SK-N-SH treated with all-trans-retinoic acid at 6 μM for 48 hours (cell line): ENCODE measurements around the gene LAD1.

Source experiments
- ARNTL ChIP-seq: fragments of 450-650 bp; formaldehyde crosslinking; IDR thresholded peaks from 2 replicates; pipeline ENCODE4 v1.5.0; 2020; ENCODE audit warnings: low read depth, mild to moderate bottlenecking, moderate library complexity, borderline replicate concordance
- CREB5 ChIP-seq: fragments of 250-450 bp; sonication (Bioruptor Pico); IDR thresholded peaks from 2 replicates; pipeline ENCODE4 v1.5.1; 2020; ENCODE audit warnings: low read depth, mild to moderate bottlenecking, moderate library complexity
- CSDC2 ChIP-seq: fragments of 250-450 bp; sonication (Bioruptor Pico); IDR thresholded peaks from 2 replicates; pipeline ENCODE4 v1.5.0; 2020; ENCODE audit warnings: mild to moderate bottlenecking, moderate library complexity
- ZFP3 ChIP-seq: fragments of 250-450 bp; sonication (Bioruptor Pico); IDR thresholded peaks from 2 replicates; pipeline ENCODE4 v1.5.0; 2020; ENCODE audit warnings: mild to moderate bottlenecking, moderate library complexity

GRCh38 chr1:201420608-201421002 lies 21.5 kb upstream of the LAD1 start:
- no peak for TF ChIP-seq CSDC2
- no peak for TF ChIP-seq CREB5 (CRISPR knock-in tag)
- no peak for TF ChIP-seq ARNTL (CRISPR knock-in tag)
- TF ChIP-seq ZFP3 (CRISPR knock-in tag) = no peak
